ENCODE data around the gene HIVEP3. TPM values are rescaled to one million over a fixed set of nuclear protein-coding genes. Genes with fewer than 3 reads are reported as not detected.
A peak's percentile ranks its signal among the peaks of the same experiment; 100 is the strongest.

The HIVEP3 gene
- total RNA-seq, 8 experiments from 2014 or later, result 3.1 to 8.0 (median 4.6) TPM

DNA sequence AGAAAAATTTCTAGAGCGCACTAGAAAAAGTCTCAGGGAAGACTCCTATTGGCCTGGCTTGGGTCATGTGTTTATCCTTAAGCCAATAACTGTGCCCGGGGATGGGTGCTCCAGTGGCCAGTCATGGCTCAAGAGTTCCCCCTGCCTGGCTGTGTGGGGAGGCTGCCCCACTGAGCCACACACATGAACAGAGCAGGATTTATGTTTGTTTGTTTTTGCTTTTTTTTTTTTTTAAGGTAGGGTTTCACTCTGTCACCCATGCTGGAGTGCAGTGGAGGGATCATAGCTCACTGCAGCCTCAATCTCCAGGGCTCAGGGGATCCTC is 456.1 kb downstream of the HIVEP3 start:
- Histone ChIP-seq H3K4me3 (no peak overlapping the region), H3K27ac (no peak overlapping the region), H3K4me1 (replicated peaks in 1 of 2) (no peaks in the 10 kb centered on the region)
- ATAC-seq (replicated peaks in 6 of 8), result peak in 2 of 8 experiments; percentile 25 to 38
- WGBS, 10 experiments, result 50 to 100% (median 90%) methylated on average over 1 to 2 of the region's 2 CpGs; no CpG with 5 or more reads in 2 of the 10 experiments
- in situ Hi-C loops (cut with MboI; ENCODE audit: low pct_unique_long_range_greater_than_20kb in 2 of 9, low sequenced_read_pairs in 9 of 9, unreplicated experiment in 9 of 9), result no loop called here

DNA sequence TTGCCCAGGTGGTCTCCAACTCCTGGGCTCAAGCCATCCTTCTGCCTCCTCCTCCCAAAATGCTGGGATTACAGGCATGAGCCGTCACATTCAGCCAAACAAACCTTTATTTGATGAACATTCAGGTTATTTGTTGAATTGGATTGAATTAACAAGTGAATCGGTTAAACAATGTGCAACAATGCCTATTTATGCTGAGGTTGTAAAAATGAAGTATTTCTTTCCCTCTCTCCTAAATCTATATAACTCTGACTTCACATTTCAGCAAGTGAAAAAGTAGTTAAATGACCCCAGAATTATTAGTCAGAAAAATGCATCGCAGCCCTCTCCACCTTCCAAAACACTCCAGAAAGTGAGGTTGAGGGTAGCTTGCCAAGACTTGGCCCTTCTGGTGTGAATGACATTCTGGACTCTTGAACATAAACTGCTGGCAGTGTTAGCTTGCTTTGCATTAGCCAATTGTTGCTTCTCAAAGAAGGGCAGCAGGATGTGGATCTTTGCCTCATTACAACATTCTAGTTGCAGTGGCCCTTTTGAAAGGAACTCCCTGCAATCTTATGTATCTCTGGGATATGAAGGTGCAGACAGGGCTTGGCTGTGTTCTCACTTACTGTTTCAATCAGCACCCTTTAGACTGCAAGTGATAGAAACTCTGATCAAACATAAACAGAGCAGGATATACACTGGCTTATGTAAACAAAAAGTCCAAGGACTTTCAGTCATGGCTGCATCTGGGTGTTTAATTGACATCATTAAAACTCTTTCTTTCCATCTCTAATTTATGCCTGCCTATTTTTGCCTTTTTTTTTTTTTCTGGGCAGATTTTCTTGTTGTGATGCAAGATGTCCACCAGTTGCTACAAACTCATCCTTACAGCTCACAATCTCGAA is 456.7 kb downstream of the HIVEP3 start:
- Histone ChIP-seq H3K4me3 (no peak overlapping the region), H3K4me1 (replicated peaks in 1 of 2) (no peaks in the 10 kb centered on the region), H3K27ac (no peak overlapping the region)
- ATAC-seq (replicated peaks in 6 of 8), result no peak
- in situ Hi-C loops (cut with MboI; ENCODE audit: low pct_unique_long_range_greater_than_20kb in 2 of 9, low sequenced_read_pairs in 9 of 9, unreplicated experiment in 9 of 9), result no loop called here
- WGBS, 10 experiments, result 33 to 100% (median 69%) methylated on average over 1 to 4 of the region's 4 CpGs

DNA sequence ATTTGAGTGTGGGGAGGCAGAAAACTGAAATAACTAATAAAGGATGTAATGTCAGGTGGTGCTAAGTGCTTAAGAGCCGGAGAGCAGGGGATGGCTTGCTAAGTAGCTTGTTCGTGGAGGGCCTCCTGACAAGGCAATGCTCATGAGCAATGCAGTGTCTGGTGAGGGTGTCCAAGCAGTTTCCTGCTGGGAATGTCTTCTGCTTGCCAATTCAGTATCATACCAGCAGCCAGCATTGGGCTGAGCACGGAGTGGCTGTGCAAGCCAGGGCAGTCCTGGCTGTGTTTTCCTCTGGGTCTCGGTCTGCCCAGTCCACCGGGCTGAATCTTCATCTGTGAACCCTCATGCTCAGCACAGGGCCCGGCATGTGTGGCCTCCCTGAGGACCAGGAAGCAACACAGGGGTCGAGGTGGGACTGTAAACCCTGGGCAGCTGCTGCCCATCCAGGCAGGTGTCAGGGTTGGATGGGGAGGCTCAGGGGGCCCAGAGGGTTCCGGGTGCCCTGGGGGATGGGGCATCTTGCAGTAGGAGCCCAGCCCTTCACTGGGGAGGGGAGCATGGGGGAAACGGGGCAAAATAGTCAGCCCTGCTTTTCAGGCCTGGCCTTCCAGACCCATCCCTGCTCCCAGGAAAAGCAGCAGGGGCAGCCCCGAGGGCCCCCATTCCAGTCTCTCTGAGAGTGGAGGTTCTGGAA is 461.7 kb downstream of the HIVEP3 start:
- WGBS, 10 experiments, result 40 to 100% (median 81%) methylated on average over 1 to 5 of the region's 10 CpGs; no CpG with 5 or more reads in 1 of the 10 experiments
- ATAC-seq (replicated peaks in 6 of 8), result no peak

More for the DNA sequence above, 461.7 kb downstream of the HIVEP3 start:
- in situ Hi-C loops (cut with MboI; ENCODE audit: low pct_unique_long_range_greater_than_20kb in 2 of 9, low sequenced_read_pairs in 9 of 9, unreplicated experiment in 9 of 9), result no loop called here
- Histone ChIP-seq H3K4me1 (replicated peaks in 1 of 2) (no peaks in the 10 kb centered on the region), H3K4me3 (no peak overlapping the region), H3K27ac (no peak overlapping the region)

Other genes starting within 250 kb of the HIVEP3 start
- gene GUCA2B, start 234.5 kb upstream of the HIVEP3 start, total RNA-seq, result not detected
- not detected for gene GUCA2A, start 245.8 kb upstream of the HIVEP3 start, total RNA-seq